Liver (tissue), 9 donors: ENCODE measurements around the gene ANTXR1. TPM values are rescaled to one million over a fixed set of nuclear protein-coding genes. Genes with fewer than 3 reads are reported as not detected.

Experiments used
- DNase-seq: peaks from one replicate; pipeline ENCODE4 v3.0.0-alpha.2; 2017; ENCODE audit warnings: low spot score
- H3K27ac ChIP-seq, 2 donors: one replicate each; pipeline ENCODE4 v1.7.0; 2013; ENCODE audit warnings: inconsistent platforms in 2 of 2, low read length in 2 of 2, control low read depth in 1 of 2, low read depth in 1 of 2, mild to moderate bottlenecking in 1 of 2
- H3K27me3 ChIP-seq, 4 donors: one replicate each; pipeline versions ENCODE4 v1.6.1 to v1.7.0; 2013; ENCODE audit warnings: low read length in 3 of 4, inconsistent platforms in 1 of 4, mild to moderate bottlenecking in 1 of 4, moderate library complexity in 1 of 4; ENCODE audit not compliant: control insufficient read depth in 4 of 4, insufficient read depth in 4 of 4
- H3K36me3 ChIP-seq, 4 donors: one replicate each; pipeline versions ENCODE4 v1.6.1 to v1.7.0; 2013; ENCODE audit warnings: low read length in 3 of 4, mild to moderate bottlenecking in 3 of 4, low read depth in 1 of 4, moderate library complexity in 1 of 4; ENCODE audit not compliant: control insufficient read depth in 4 of 4, insufficient read depth in 3 of 4
- H3K4me1 ChIP-seq, 4 donors: one replicate each; pipeline versions ENCODE4 v1.6.1 to v1.7.0; 2013; ENCODE audit warnings: low read length in 3 of 4, mild to moderate bottlenecking in 3 of 4, moderate library complexity in 1 of 4; ENCODE audit not compliant: control insufficient read depth in 4 of 4, insufficient read depth in 4 of 4
- H3K4me3 ChIP-seq, 3 donors: one replicate each; pipeline versions ENCODE4 v1.6.1 to v1.7.0; 2013; ENCODE audit warnings: low read length in 3 of 3, control low read depth in 1 of 3, low read depth in 1 of 3, mild to moderate bottlenecking in 1 of 3
- H3K9ac ChIP-seq, 2 donors: one replicate each; pipeline ENCODE4 v1.7.0; 2013; ENCODE audit warnings: low read length in 2 of 2, mild to moderate bottlenecking in 2 of 2, moderate library complexity in 2 of 2, control low read depth in 1 of 2, low read depth in 1 of 2
- H3K9me3 ChIP-seq, 4 donors: one replicate each; pipeline versions ENCODE4 v1.6.1 to v1.7.0; 2013; ENCODE audit warnings: low read length in 3 of 4; ENCODE audit not compliant: control insufficient read depth in 4 of 4
- EGR1 ChIP-seq, 2 donors: IDR thresholded peaks; 2 replicates each; pipeline ENCODE4 v1.6.1; 2016 to 2018; ENCODE audit warnings: antibody characterized with exemption in 2 of 2, low read depth in 2 of 2
- FOXA1 ChIP-seq: IDR thresholded peaks from 2 replicates; pipeline ENCODE4 v1.6.1; 2016; ENCODE audit warnings: antibody characterized with exemption
- FOXA2 ChIP-seq: IDR thresholded peaks from 2 replicates; pipeline ENCODE4 v1.6.1; 2016; ENCODE audit warnings: antibody characterized with exemption
- GABPA ChIP-seq, 2 donors: IDR thresholded peaks in 1 of 2; conservative IDR thresholded peaks in 1 of 2; 2 replicates each; pipeline ENCODE4 v1.6.1; 2016; ENCODE audit warnings: antibody characterized with exemption in 2 of 2, mild to moderate bottlenecking in 1 of 2, moderate library complexity in 1 of 2
- HNF4A ChIP-seq, 2 donors: conservative IDR thresholded peaks; 2 replicates each; pipeline ENCODE4 v1.6.1; 2016; ENCODE audit warnings: antibody characterized with exemption in 2 of 2, mild to moderate bottlenecking in 2 of 2
- JUND ChIP-seq, 2 donors: IDR thresholded peaks; 2 replicates each; pipeline ENCODE4 v1.6.1; 2016; ENCODE audit warnings: antibody characterized with exemption in 2 of 2
- NR2F2 ChIP-seq: IDR thresholded peaks from 2 replicates; pipeline ENCODE4 v1.6.1; 2016; ENCODE audit warnings: antibody characterized with exemption
- RXRA ChIP-seq, 2 donors: IDR thresholded peaks; 2 replicates each; pipeline ENCODE4 v1.6.1; 2017 to 2018; ENCODE audit warnings: antibody characterized with exemption in 2 of 2, mild to moderate bottlenecking in 1 of 2
- TAF1 ChIP-seq: conservative IDR thresholded peaks from 2 replicates; pipeline ENCODE4 v1.6.1; 2016; ENCODE audit warnings: antibody characterized with exemption, mild to moderate bottlenecking
- YY1 ChIP-seq: IDR thresholded peaks from 2 replicates; pipeline ENCODE4 v1.6.1; 2016; ENCODE audit warnings: antibody characterized with exemption, mild to moderate bottlenecking
- WGBS: extraction: QIAGEN DNeasy Blood & Tissue Kit; methylation state at CpG from one replicate; pipeline ENCODE4 v1.1.7; 2013; 5-methylcytosine and 5-hydroxymethylcytosine counted together
- polyA plus RNA-seq, 2 donors: library from polyadenylated mRNA; stranded (reverse) in 1 of 2; unstranded in 1 of 2; fragments of 200-250 nt in 1 of 2; fragments of >200 nt in 1 of 2; fragmentation: Nextera tagmentation in 1 of 2; extraction: Ambion mirVana in 1 of 2; gene quantifications; one replicate each; pipeline versions ENCODE4 v1.2.1 to v1.2.3, GENCODE V29; 2013 to 2015
- total RNA-seq, 2 donors: library from RNA; depleted of rRNA; stranded (reverse); fragments of >200 nt; gene quantifications; one replicate each; pipeline ENCODE4 v1.2.3, GENCODE V29; 2014
- TF ChIP-seq, protein P1 (sequence below): IDR thresholded peaks from 2 replicates; pipeline ENCODE4 v1.6.1; 2016; ENCODE audit warnings: antibody characterized with exemption, mild to moderate bottlenecking
- TF ChIP-seq, protein P2 (sequence below): IDR thresholded peaks from 2 replicates; pipeline ENCODE4 v1.6.1; 2016; ENCODE audit warnings: antibody characterized with exemption
- TF ChIP-seq, protein P3 (sequence below): IDR thresholded peaks from 2 replicates; pipeline ENCODE4 v1.6.1; 2016; ENCODE audit warnings: antibody characterized with exemption
- TF ChIP-seq, protein P4 (sequence below): IDR thresholded peaks from 2 replicates; pipeline ENCODE4 v1.6.1; 2016; ENCODE audit warnings: antibody characterized with exemption
- TF ChIP-seq, protein P5 (sequence below): fragments of 150-350 bp; IDR thresholded peaks from 2 replicates; pipeline ENCODE4 v1.5.1; 2017; ENCODE audit warnings: improper control_type of control experiment, low read depth, low read length; ENCODE audit not compliant: missing input control
- donor health status: healthy.
- donor health status: healthy.
- donor health status: healthy.
- donor health status: healthy.
- donor health status: healthy.

ANTXR1 gene
- total and polyA plus RNA-seq, 4 donors = 0.60 to 3.6 (median 1.8) TPM

DNA sequence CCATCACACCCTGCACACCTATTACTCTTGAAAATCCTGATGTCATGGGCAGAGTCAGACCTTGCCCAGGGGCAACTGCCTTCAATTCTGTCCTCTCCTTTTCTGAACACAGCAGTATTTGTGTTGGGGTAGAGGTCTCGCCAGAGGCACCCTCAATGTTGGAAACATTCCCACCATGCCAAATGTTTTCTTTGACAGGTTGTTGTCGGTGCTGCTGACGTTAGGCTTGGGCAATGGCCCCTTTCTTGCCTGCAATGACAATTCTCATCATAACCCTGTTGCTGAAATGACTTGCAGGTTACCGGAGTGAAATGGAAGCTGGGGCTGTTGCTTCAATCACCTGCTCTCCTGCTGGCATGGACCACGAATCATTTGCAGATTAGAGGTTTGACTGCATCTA, 20.6 kb upstream of the ANTXR1 start:
- no peak for DNase-seq
- no peaks in the 10 kb centered on the region for H3K27me3 ChIP-seq
- no peak overlapping the region for H3K9ac ChIP-seq
- H3K4me1 ChIP-seq = peaks cover 4 to 13% (median 7%) of the 10 kb centered on the region in 4 donors
- TF ChIP-seq, protein P1, sequence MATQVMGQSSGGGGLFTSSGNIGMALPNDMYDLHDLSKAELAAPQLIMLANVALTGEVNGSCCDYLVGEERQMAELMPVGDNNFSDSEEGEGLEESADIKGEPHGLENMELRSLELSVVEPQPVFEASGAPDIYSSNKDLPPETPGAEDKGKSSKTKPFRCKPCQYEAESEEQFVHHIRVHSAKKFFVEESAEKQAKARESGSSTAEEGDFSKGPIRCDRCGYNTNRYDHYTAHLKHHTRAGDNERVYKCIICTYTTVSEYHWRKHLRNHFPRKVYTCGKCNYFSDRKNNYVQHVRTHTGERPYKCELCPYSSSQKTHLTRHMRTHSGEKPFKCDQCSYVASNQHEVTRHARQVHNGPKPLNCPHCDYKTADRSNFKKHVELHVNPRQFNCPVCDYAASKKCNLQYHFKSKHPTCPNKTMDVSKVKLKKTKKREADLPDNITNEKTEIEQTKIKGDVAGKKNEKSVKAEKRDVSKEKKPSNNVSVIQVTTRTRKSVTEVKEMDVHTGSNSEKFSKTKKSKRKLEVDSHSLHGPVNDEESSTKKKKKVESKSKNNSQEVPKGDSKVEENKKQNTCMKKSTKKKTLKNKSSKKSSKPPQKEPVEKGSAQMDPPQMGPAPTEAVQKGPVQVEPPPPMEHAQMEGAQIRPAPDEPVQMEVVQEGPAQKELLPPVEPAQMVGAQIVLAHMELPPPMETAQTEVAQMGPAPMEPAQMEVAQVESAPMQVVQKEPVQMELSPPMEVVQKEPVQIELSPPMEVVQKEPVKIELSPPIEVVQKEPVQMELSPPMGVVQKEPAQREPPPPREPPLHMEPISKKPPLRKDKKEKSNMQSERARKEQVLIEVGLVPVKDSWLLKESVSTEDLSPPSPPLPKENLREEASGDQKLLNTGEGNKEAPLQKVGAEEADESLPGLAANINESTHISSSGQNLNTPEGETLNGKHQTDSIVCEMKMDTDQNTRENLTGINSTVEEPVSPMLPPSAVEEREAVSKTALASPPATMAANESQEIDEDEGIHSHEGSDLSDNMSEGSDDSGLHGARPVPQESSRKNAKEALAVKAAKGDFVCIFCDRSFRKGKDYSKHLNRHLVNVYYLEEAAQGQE = no peak
- no peak for TF ChIP-seq FOXA1
- TF ChIP-seq, protein P2, sequence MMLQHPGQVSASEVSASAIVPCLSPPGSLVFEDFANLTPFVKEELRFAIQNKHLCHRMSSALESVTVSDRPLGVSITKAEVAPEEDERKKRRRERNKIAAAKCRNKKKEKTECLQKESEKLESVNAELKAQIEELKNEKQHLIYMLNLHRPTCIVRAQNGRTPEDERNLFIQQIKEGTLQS = no peak
- no peak for TF ChIP-seq NR2F2
- no peak for TF ChIP-seq GABPA (IDR thresholded peaks at IDR 0.05 in 1 of 2, conservative IDR thresholded peaks at IDR 0.05 in 1 of 2)
- TF ChIP-seq, protein P3, sequence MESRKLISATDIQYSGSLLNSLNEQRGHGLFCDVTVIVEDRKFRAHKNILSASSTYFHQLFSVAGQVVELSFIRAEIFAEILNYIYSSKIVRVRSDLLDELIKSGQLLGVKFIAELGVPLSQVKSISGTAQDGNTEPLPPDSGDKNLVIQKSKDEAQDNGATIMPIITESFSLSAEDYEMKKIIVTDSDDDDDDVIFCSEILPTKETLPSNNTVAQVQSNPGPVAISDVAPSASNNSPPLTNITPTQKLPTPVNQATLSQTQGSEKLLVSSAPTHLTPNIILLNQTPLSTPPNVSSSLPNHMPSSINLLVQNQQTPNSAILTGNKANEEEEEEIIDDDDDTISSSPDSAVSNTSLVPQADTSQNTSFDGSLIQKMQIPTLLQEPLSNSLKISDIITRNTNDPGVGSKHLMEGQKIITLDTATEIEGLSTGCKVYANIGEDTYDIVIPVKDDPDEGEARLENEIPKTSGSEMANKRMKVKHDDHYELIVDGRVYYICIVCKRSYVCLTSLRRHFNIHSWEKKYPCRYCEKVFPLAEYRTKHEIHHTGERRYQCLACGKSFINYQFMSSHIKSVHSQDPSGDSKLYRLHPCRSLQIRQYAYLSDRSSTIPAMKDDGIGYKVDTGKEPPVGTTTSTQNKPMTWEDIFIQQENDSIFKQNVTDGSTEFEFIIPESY = no peak
- no peak for TF ChIP-seq TAF1
- no peak for TF ChIP-seq HNF4A (conservative IDR thresholded peaks at IDR 0.05)
- TF ChIP-seq JUND (IDR thresholded peaks at IDR 0.05) = no peak
- TF ChIP-seq, protein P4, sequence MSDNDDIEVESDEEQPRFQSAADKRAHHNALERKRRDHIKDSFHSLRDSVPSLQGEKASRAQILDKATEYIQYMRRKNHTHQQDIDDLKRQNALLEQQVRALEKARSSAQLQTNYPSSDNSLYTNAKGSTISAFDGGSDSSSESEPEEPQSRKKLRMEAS = no peak
- no peak for TF ChIP-seq YY1
- TF ChIP-seq, protein P5, sequence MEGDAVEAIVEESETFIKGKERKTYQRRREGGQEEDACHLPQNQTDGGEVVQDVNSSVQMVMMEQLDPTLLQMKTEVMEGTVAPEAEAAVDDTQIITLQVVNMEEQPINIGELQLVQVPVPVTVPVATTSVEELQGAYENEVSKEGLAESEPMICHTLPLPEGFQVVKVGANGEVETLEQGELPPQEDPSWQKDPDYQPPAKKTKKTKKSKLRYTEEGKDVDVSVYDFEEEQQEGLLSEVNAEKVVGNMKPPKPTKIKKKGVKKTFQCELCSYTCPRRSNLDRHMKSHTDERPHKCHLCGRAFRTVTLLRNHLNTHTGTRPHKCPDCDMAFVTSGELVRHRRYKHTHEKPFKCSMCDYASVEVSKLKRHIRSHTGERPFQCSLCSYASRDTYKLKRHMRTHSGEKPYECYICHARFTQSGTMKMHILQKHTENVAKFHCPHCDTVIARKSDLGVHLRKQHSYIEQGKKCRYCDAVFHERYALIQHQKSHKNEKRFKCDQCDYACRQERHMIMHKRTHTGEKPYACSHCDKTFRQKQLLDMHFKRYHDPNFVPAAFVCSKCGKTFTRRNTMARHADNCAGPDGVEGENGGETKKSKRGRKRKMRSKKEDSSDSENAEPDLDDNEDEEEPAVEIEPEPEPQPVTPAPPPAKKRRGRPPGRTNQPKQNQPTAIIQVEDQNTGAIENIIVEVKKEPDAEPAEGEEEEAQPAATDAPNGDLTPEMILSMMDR = no peak
- no peaks in the 10 kb centered on the region for H3K9me3 ChIP-seq
- WGBS = 89% methylated on average over 5 of the region's 5 CpGs
- no peaks in the 10 kb centered on the region for H3K36me3 ChIP-seq
- H3K4me3 ChIP-seq = no peak overlapping the region
- no peak overlapping the region for H3K27ac ChIP-seq

DNA sequence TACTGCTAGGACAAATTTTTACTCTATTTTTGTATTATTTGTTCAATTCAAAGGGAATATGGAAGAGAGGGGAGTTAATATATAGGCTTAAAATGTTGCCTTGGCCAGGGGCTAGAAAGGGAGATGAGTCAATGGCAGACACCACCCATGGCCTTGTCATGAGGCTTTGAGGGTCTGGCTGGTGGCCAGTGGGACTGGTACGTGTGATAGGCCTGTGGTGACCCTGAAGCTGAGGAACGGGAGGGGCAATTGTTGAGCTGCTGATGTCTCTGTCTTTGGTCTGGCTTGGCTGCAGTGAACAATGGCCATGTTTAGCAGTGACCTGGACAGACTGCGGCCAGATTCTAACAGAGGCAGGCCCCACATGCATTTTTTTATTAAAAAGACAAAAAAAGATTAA, 20.0 kb upstream of the ANTXR1 start:
- WGBS = 92% methylated on average over 3 of the region's 3 CpGs
- Histone ChIP-seq H3K27ac (no peak overlapping the region), H3K9me3 (no peaks in the 10 kb centered on the region), H3K36me3 (no peaks in the 10 kb centered on the region), H3K4me3 (no peak overlapping the region), H3K9ac (no peak overlapping the region), H3K27me3 (no peaks in the 10 kb centered on the region), H3K4me1 (peaks cover 4 to 8% (median 6%) of the 10 kb centered on the region in 4 donors)
- DNase-seq = no peak
- TF ChIP-seq RXRA (IDR thresholded peaks at IDR 0.05) = no peak
- TF ChIP-seq TAF1 = no peak
- TF ChIP-seq, protein P1 = no peak
- no peak for TF ChIP-seq JUND (IDR thresholded peaks at IDR 0.05)
- no peak for TF ChIP-seq EGR1 (IDR thresholded peaks at IDR 0.05; ENCODE audit: low read depth in 2 of 2)
- TF ChIP-seq, protein P3 = no peak
- TF ChIP-seq, protein P5 = no peak
- TF ChIP-seq NR2F2 = no peak
- TF ChIP-seq YY1 = no peak
- TF ChIP-seq FOXA2 = no peak
- no peak for TF ChIP-seq HNF4A (conservative IDR thresholded peaks at IDR 0.05)
- TF ChIP-seq FOXA1 = no peak
